Spleen (tissue), 11 donors: ENCODE results near the gene TMEM164. TPM values are rescaled to one million over a fixed set of nuclear protein-coding genes. Genes with fewer than 3 reads are reported as not detected.

Source experiments
- DNase-seq: peaks from one replicate; pipeline ENCODE4 v3.0.0-alpha.2; 2020
- H3K27ac ChIP-seq, 8 donors: fragments of 200-600 bp; sonication (generic) in 7 of 8; 1 replicate in 4 of 8; 2 replicates in 4 of 8; pipeline versions ENCODE4 v1.5.0 to v1.8.0; 2016 to 2021; ENCODE audit warnings: inconsistent platforms in 4 of 8, mild to moderate bottlenecking in 4 of 8, moderate library complexity in 1 of 8
- H3K27me3 ChIP-seq, 7 donors: fragments of 200-600 bp; sonication (generic) in 6 of 7; replicated peaks in 1 of 7; 1 replicate in 4 of 7; 2 replicates in 3 of 7; pipeline versions ENCODE4 v1.5.0 to v1.8.0; 2016 to 2021; ENCODE audit warnings: inconsistent platforms in 3 of 7, mild to moderate bottlenecking in 1 of 7
- H3K36me3 ChIP-seq, 6 donors: fragments of 200-600 bp; sonication (generic) in 5 of 6; 1 replicate in 4 of 6; 2 replicates in 2 of 6; pipeline versions ENCODE4 v1.5.0 to v1.8.0; 2016 to 2021; ENCODE audit warnings: inconsistent platforms in 2 of 6
- H3K4me1 ChIP-seq, 6 donors: fragments of 200-600 bp; sonication (generic) in 5 of 6; 1 replicate in 3 of 6; 2 replicates in 3 of 6; pipeline versions ENCODE4 v1.5.0 to v1.8.0; 2016 to 2021; ENCODE audit warnings: inconsistent platforms in 3 of 6
- H3K4me3 ChIP-seq, 8 donors: fragments of 200-600 bp; sonication (generic) in 7 of 8; 1 replicate in 4 of 8; 2 replicates in 4 of 8; pipeline versions ENCODE4 v1.5.0 to v1.8.0; 2016 to 2021; ENCODE audit warnings: inconsistent platforms in 4 of 8, mild to moderate bottlenecking in 4 of 8, moderate library complexity in 2 of 8
- H3K9me3 ChIP-seq, 8 donors: fragments of 200-600 bp; sonication (generic) in 7 of 8; 1 replicate in 4 of 8; 2 replicates in 4 of 8; pipeline versions ENCODE4 v1.5.0 to v1.8.0; 2016 to 2021; ENCODE audit warnings: inconsistent platforms in 4 of 8
- POLR2A ChIP-seq, 3 donors: fragments of 450-650 bp; IDR thresholded peaks; one replicate each; pipeline ENCODE4 v1.5.1; 2017; ENCODE audit warnings: antibody characterized with exemption in 3 of 3, mild to moderate bottlenecking in 1 of 3
- POLR2AphosphoS5 ChIP-seq, 3 donors: sonication (generic); formaldehyde crosslinking; IDR thresholded peaks; one replicate each; pipeline ENCODE4 v1.5.1; 2017; ENCODE audit warnings: antibody characterized with exemption in 3 of 3
- WGBS, 5 donors: extraction: QIAGEN DNeasy Blood & Tissue Kit in 3 of 5; methylation state at CpG; one replicate each; pipeline versions ENCODE4 v1.1.5 to v1.1.7; 2013 to 2018; 5-methylcytosine and 5-hydroxymethylcytosine counted together
- intact Hi-C: fragments of 100-400 bp; cut with DNase I; formaldehyde crosslinking; loops from one replicate; pipeline ENCODE4 v1.15.0; 2023; ENCODE audit warnings: low total_unique reads
- polyA plus RNA-seq, 3 donors: library from polyadenylated mRNA; stranded (reverse); fragments of 200-250 nt; gene quantifications; one replicate each; pipeline ENCODE4 v1.2.1, GENCODE V29; 2013
- total RNA-seq, 7 donors: library from RNA; depleted of rRNA in 3 of 7; stranded (reverse); fragments of >200 nt in 3 of 7; fragmentation: NEBNext Ultra II Directional in 4 of 7; extraction: Animal tissue kit (Norgen Biotek cat#: 25700) in 4 of 7; gene quantifications; one replicate each; pipeline versions ENCODE4 v1.1.0 to v1.2.1, GENCODE V29; 2016 to 2021
- TF ChIP-seq, protein P1 (sequence below), 11 experiments: fragments of 200-600 bp in 7 of 11; fragments of 450-650 bp in 4 of 11; sonication (generic) in 4 of 11; IDR thresholded peaks in 8 of 11; conservative IDR thresholded peaks in 3 of 11; 1 replicate in 7 of 11; 2 replicates in 4 of 11; pipeline versions ENCODE4 v1.4.0 to v1.8.0; 2016 to 2021; ENCODE audit warnings: antibody characterized with exemption in 11 of 11, inconsistent platforms in 4 of 11, mild to moderate bottlenecking in 1 of 11
- donor health status: healthy with polysubstance abuse.
- donor health status: DM: no; HTN: no; CAD: no; lungs with moderate emphysema.
- donor health status: DM: no; HTN: no; CAD: no.
- donor health status: Bipolar disorder and iron deficiency.
- donor health status: healthy.
- donor health status: DM: no; HTN: no; CAD: no.
- donor health status: DM: yes; HTN: yes; CAD: no.

TMEM164 gene
- total and polyA plus RNA-seq, 10 donors: 3.9 to 29.7 (median 24.3) TPM

DNA sequence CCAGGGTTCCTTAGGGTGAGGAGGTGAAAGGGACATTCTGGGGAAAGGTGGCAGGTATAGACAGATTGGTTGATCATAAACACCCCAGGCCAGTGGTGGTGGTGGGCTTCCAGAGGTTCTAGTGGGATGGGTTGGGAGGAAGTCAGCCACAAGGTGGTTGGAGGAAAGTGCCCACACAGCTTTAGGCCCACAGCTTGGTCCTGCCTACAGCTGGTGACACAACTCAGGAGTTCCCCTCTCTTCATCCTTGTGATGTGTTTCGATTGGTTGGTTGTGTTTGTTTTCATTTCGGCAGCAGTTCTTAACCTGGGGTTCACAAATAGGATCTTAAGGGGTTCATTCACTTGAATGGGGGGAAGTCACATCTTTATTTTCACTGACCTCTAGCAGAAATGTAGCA, 157.0 kb downstream of the TMEM164 start:
- WGBS, 5 donors: 46 to 86% (median 65%) methylated on average over 2 of the region's 2 CpGs
- Histone ChIP-seq H3K27me3 (no peaks in the 10 kb centered on the region), H3K4me3 (no peak overlapping the region), H3K36me3 (no peaks in the 10 kb centered on the region), H3K27ac (no peak overlapping the region), H3K4me1 (peaks cover 0 to 11% (median 4%) of the 10 kb centered on the region in 6 donors), H3K9me3 (no peaks in the 10 kb centered on the region)
- TF ChIP-seq, protein P1, sequence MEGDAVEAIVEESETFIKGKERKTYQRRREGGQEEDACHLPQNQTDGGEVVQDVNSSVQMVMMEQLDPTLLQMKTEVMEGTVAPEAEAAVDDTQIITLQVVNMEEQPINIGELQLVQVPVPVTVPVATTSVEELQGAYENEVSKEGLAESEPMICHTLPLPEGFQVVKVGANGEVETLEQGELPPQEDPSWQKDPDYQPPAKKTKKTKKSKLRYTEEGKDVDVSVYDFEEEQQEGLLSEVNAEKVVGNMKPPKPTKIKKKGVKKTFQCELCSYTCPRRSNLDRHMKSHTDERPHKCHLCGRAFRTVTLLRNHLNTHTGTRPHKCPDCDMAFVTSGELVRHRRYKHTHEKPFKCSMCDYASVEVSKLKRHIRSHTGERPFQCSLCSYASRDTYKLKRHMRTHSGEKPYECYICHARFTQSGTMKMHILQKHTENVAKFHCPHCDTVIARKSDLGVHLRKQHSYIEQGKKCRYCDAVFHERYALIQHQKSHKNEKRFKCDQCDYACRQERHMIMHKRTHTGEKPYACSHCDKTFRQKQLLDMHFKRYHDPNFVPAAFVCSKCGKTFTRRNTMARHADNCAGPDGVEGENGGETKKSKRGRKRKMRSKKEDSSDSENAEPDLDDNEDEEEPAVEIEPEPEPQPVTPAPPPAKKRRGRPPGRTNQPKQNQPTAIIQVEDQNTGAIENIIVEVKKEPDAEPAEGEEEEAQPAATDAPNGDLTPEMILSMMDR (IDR thresholded peaks at IDR 0.05 in 8 of 11, conservative IDR thresholded peaks at IDR 0.05 in 3 of 11): no peak
- TF ChIP-seq POLR2AphosphoS5 (IDR thresholded peaks at IDR 0.05): no peak
- intact Hi-C loops: loop anchor here (10.0 kb wide), 1 partner anchor 695 kb away; no protein-coding TSS in a partner anchor
- DNase-seq: peak; percentile 40

DNA sequence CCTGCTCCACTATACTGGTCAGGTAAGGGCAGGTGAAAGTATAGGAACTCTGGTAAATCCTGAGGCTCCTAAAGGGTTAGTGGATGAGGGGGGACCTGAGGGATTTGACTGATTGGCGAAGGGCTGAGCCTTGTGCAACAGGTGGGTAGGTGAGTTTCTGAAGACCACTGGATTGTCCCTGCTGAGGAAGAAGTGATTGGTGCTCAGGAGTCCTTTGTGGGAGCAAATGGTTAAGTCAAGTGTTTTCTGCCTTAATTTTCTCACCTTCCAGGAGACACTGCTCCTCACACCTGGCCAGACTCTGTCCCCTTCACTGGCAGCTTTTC, 158.4 kb downstream of the TMEM164 start:
- no peak for TF ChIP-seq POLR2AphosphoS5 (IDR thresholded peaks at IDR 0.05)
- TF ChIP-seq, protein P1 (IDR thresholded peaks at IDR 0.05 in 8 of 11, conservative IDR thresholded peaks at IDR 0.05 in 3 of 11): no peak
- TF ChIP-seq POLR2A (IDR thresholded peaks at IDR 0.05): no peak
- H3K36me3 ChIP-seq: no peaks in the 10 kb centered on the region
- H3K27me3 ChIP-seq: no peaks in the 10 kb centered on the region
- no peaks in the 10 kb centered on the region for H3K9me3 ChIP-seq
- intact Hi-C loops: no loop called here
- WGBS, 5 donors: 75 to 100% (median 100%) methylated on average over 1 of the region's 1 CpG; no CpG with 5 or more reads in 1 of the 5 donors
- peak overlapping the region in 2 of 8 donors; percentile 39 to 58 for H3K27ac ChIP-seq
- DNase-seq: no peak
- H3K4me3 ChIP-seq: no peak overlapping the region
- H3K4me1 ChIP-seq: peaks cover 0 to 11% (median 4%) of the 10 kb centered on the region in 6 donors

- intact Hi-C loops: no loop called here
- Histone ChIP-seq H3K27ac (no peak overlapping the region), H3K36me3 (no peaks in the 10 kb centered on the region), H3K4me1 (peaks cover 0 to 11% (median 4%) of the 10 kb centered on the region in 6 donors), H3K4me3 (no peak overlapping the region), H3K27me3 (no peaks in the 10 kb centered on the region), H3K9me3 (no peaks in the 10 kb centered on the region)
- WGBS, 5 donors: 93 to 100% (median 100%) methylated on average over 1 of the region's 1 CpG
- no peak for DNase-seq
- TF ChIP-seq, protein P1 (IDR thresholded peaks at IDR 0.05 in 8 of 11, conservative IDR thresholded peaks at IDR 0.05 in 3 of 11): no peak
- TF ChIP-seq POLR2A (IDR thresholded peaks at IDR 0.05) (no peak), POLR2AphosphoS5 (IDR thresholded peaks at IDR 0.05) (no peak)
These were observed 159.2 kb downstream of the TMEM164 start for GRCh38 chrX:110162131-110162530.

GRCh38 chrX:110162867-110163266, 160.0 kb downstream of the TMEM164 start:
- Histone ChIP-seq H3K36me3 (no peaks in the 10 kb centered on the region), H3K27ac (no peak overlapping the region), H3K4me3 (no peak overlapping the region), H3K27me3 (no peaks in the 10 kb centered on the region), H3K9me3 (no peaks in the 10 kb centered on the region), H3K4me1 (peaks cover 0 to 11% (median 4%) of the 10 kb centered on the region in 6 donors)
- TF ChIP-seq POLR2A (IDR thresholded peaks at IDR 0.05) (no peak), POLR2AphosphoS5 (IDR thresholded peaks at IDR 0.05) (no peak)
- TF ChIP-seq, protein P1 (IDR thresholded peaks at IDR 0.05 in 8 of 11, conservative IDR thresholded peaks at IDR 0.05 in 3 of 11): no peak
- WGBS, 5 donors: 46 to 88% (median 69%) methylated on average over 1 of the region's 1 CpG
- intact Hi-C loops: no loop called here
- no peak for DNase-seq
